ENCODE results near the gene INTS11. TPM values are rescaled to one million over a fixed set of nuclear protein-coding genes. Genes with fewer than 3 reads are reported as not detected.

The INTS11 gene
- total RNA-seq, 2 donors from 2014 or later, result 108 to 131 TPM

GRCh38 chr1:1287288-1288110, 37.0 kb downstream of the INTS11 start:
- Mint-ChIP-seq H3K9me3 (peaks cover 0 to under 1% of the 10 kb centered on the region in 2 donors), H3K27me3 (ENCODE audit: low read depth) (no peaks in the 10 kb centered on the region), H3K27ac (no peak overlapping the region), H3K4me3 (no peak overlapping the region), H3K4me1 (ENCODE audit: low read depth) (peaks cover 16% of the 10 kb centered on the region), H3K36me3 (ENCODE audit: insufficient read depth in 2 of 2) (no peaks in the 10 kb centered on the region)
- ATAC-seq (replicated peaks in 1 of 2), result no peak
- no peak for DNase-seq

- no peak for DNase-seq
- no peak for ATAC-seq (replicated peaks in 1 of 2)
- Mint-ChIP-seq H3K36me3 (ENCODE audit: insufficient read depth in 2 of 2) (no peaks in the 10 kb centered on the region), H3K4me1 (ENCODE audit: low read depth) (peaks cover 12% of the 10 kb centered on the region), H3K9me3 (peaks cover 0 to 2% of the 10 kb centered on the region in 2 donors), H3K27ac (no peak overlapping the region), H3K4me3 (no peak overlapping the region), H3K27me3 (ENCODE audit: low read depth) (no peaks in the 10 kb centered on the region)
Measured at GRCh38 chr1:1286313-1287261, 37.9 kb downstream of the INTS11 start.

DNA sequence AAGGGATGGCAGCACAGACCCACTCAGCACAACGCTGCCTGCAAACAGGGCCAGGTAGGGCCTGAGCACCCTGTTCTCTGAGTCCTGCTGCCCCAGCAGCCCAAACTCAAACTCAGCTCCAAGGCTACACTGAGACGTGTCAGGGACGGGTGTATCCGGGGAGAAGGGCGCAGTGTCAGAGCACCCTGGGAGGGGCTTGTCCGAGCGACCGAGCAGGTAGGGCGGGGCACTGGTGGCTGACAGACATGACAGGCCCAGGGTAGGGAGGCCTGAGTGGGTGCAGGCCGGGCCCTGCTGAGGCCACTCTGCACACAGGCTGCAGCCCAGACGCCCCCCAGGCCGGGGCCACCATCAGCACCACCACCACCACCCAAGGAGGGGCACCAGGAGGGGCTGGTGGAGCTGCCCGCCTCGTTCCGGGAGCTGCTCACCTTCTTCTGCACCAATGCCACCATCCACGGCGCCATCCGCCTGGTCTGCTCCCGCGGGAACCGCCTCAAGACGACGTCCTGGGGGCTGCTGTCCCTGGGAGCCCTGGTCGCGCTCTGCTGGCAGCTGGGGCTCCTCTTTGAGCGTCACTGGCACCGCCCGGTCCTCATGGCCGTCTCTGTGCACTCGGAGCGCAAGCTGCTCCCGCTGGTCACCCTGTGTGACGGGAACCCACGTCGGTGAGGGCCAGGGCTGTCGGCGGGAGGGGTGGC, 38.7 kb downstream of the INTS11 start:
- Mint-ChIP-seq H3K36me3 (ENCODE audit: insufficient read depth in 2 of 2) (no peaks in the 10 kb centered on the region), H3K9me3 (peaks cover 0 to 2% of the 10 kb centered on the region in 2 donors), H3K4me3 (no peak overlapping the region), H3K27ac (no peak overlapping the region), H3K27me3 (ENCODE audit: low read depth) (no peaks in the 10 kb centered on the region), H3K4me1 (ENCODE audit: low read depth) (peaks cover 12% of the 10 kb centered on the region)
- no peak for ATAC-seq (replicated peaks in 1 of 2)
- DNase-seq, result no peak

GRCh38 chr1:1285102-1285571, 39.3 kb downstream of the INTS11 start:
- Mint-ChIP-seq H3K9me3 (peaks cover 0 to 2% of the 10 kb centered on the region in 2 donors), H3K4me3 (no peak overlapping the region), H3K27ac (no peak overlapping the region), H3K27me3 (ENCODE audit: low read depth) (no peaks in the 10 kb centered on the region), H3K4me1 (ENCODE audit: low read depth) (peaks cover 12% of the 10 kb centered on the region), H3K36me3 (ENCODE audit: insufficient read depth in 2 of 2) (no peaks in the 10 kb centered on the region)
- DNase-seq (no peak), ATAC-seq (replicated peaks in 1 of 2) (no peak)

- H3K4me3 Mint-ChIP-seq, result no peak overlapping the region
- H3K27me3 Mint-ChIP-seq (ENCODE audit: low read depth), result no peaks in the 10 kb centered on the region
- H3K27ac Mint-ChIP-seq, result no peak overlapping the region
- peaks cover 12% of the 10 kb centered on the region for H3K4me1 Mint-ChIP-seq (ENCODE audit: low read depth)
- ATAC-seq (replicated peaks in 1 of 2) (no peak), DNase-seq (no peak)
- H3K9me3 Mint-ChIP-seq, result peaks cover 0 to 2% of the 10 kb centered on the region in 2 donors
- no peaks in the 10 kb centered on the region for H3K36me3 Mint-ChIP-seq (ENCODE audit: insufficient read depth in 2 of 2)
Measured at GRCh38 chr1:1284221-1285101, 40.0 kb downstream of the INTS11 start.

DNA sequence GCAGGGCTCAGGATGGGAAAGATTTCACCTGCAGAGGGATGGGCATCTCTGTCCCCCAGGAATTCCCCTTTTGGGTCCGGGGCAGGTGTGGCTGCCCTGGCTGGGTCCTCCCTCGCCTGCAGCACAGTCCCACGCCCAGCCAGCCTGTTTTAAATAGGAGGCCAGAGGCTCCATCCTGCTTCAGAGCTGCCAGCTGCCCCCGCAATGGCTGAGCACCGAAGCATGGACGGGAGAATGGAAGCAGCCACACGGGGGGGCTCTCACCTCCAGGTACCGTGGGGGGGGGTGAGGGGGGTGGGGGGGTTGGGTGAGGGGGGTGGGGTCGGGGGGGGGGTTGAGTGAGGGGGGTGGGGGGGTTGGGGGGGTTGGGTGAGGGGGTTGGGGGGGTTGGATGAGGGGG, 40.6 kb downstream of the INTS11 start:
- ATAC-seq (replicated peaks in 1 of 2), result no peak

GRCh38 chr1:1282998-1283397, 41.5 kb downstream of the INTS11 start:
- Mint-ChIP-seq H3K36me3 (ENCODE audit: insufficient read depth in 2 of 2) (no peaks in the 10 kb centered on the region), H3K9me3 (peaks cover 0 to 2% of the 10 kb centered on the region in 2 donors), H3K4me3 (no peak overlapping the region), H3K4me1 (ENCODE audit: low read depth) (peaks cover 12% of the 10 kb centered on the region), H3K27me3 (ENCODE audit: low read depth) (no peaks in the 10 kb centered on the region), H3K27ac (no peak overlapping the region)
- ATAC-seq (replicated peaks in 1 of 2) (peak; percentile 65 to 76), DNase-seq (peak; percentile 54 to 56)

More for the DNA sequence above, 40.6 kb downstream of the INTS11 start:
- DNase-seq, result no peak
- H3K27ac Mint-ChIP-seq, result no peak overlapping the region
- H3K4me1 Mint-ChIP-seq (ENCODE audit: low read depth), result peaks cover 12% of the 10 kb centered on the region
- no peaks in the 10 kb centered on the region for H3K36me3 Mint-ChIP-seq (ENCODE audit: insufficient read depth in 2 of 2)
- peaks cover 0 to 2% of the 10 kb centered on the region in 2 donors for H3K9me3 Mint-ChIP-seq
- no peaks in the 10 kb centered on the region for H3K27me3 Mint-ChIP-seq (ENCODE audit: low read depth)
- no peak overlapping the region for H3K4me3 Mint-ChIP-seq

DNA sequence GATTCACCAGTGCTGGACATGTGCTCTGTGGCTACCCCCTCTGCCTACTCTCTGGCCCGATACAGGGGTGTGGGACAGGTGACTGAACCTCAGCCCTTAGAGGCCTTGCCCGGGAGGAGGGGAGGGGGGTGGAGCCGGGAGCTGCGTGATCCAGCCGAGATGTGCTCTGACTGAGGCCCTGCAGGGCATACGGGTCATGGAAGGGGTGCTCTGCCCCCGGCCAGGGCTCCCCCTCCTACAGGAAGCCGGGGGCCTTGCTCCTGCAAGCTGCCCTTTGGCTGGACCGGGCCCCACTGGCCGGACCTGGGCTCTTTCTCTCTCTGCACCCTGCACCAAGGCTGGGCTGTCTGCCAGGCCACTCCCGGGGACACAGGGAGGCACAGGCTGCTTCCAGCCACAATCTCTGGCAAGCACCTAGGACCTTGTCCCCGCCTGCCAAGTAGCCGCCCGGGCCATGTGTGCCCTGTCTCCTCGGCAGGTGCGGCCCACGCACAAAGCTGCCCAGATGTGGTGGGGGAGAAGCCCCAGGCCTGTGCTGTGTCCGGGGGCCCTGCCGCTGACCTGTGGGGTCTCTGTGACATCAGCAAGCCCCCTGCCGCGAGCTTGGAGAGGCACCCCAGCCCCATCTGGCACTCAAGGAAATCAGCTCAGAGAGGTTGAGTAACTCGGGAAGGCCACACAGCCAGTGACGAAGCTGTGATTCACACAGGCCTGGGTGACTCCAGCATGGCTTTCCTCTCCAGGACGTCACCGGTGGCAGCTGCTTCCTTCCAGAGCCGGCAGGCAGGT, 42.7 kb downstream of the INTS11 start:
- no peak overlapping the region for H3K4me3 Mint-ChIP-seq
- no peak overlapping the region for H3K27ac Mint-ChIP-seq
- H3K4me1 Mint-ChIP-seq (ENCODE audit: low read depth), result peaks cover 12% of the 10 kb centered on the region
- no peaks in the 10 kb centered on the region for H3K36me3 Mint-ChIP-seq (ENCODE audit: insufficient read depth in 2 of 2)
- DNase-seq, result no peak
- no peaks in the 10 kb centered on the region for H3K27me3 Mint-ChIP-seq (ENCODE audit: low read depth)
- ATAC-seq (replicated peaks in 1 of 2), result peak; percentile 19 to 57
- H3K9me3 Mint-ChIP-seq, result peaks cover 0 to 2% of the 10 kb centered on the region in 2 donors

- H3K27ac Mint-ChIP-seq, result no peak overlapping the region
- no peaks in the 10 kb centered on the region for H3K27me3 Mint-ChIP-seq (ENCODE audit: low read depth)
Measured at GRCh38 chr1:1280782-1281481, 43.5 kb downstream of the INTS11 start.

DNA sequence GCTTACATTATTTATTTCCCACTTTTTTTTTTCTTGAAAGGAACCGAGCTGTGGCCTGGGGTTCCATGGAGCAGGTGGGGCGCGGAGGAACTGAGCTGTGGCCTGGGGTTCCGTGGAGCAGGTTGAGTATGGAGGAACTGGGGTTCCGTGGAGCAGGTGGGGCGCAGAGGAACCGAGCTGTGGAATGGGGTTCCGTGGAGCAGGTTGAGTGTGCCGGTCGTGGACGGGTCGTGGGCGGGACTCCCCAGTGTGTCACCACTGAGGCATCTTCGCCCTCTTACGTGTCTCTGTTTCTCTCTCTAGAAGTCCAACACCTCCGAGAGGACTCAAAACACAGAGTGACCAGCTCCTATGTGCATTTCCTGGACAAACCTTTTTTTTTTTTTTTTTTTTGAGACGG, 45.4 kb downstream of the INTS11 start:
- DNase-seq (no peak), ATAC-seq (replicated peaks in 1 of 2) (no peak)
- Mint-ChIP-seq H3K36me3 (ENCODE audit: insufficient read depth in 2 of 2) (no peaks in the 10 kb centered on the region), H3K27me3 (ENCODE audit: low read depth) (no peaks in the 10 kb centered on the region), H3K4me3 (no peak overlapping the region), H3K27ac (no peak overlapping the region), H3K4me1 (ENCODE audit: low read depth) (peaks cover 17% of the 10 kb centered on the region), H3K9me3 (peaks cover 0 to 2% of the 10 kb centered on the region in 2 donors)

More at GRCh38 chr1:1280782-1281481, 43.5 kb downstream of the INTS11 start:
- ATAC-seq (replicated peaks in 1 of 2) (no peak), DNase-seq (no peak)
- H3K36me3 Mint-ChIP-seq (ENCODE audit: insufficient read depth in 2 of 2), result no peaks in the 10 kb centered on the region
- no peak overlapping the region for H3K4me3 Mint-ChIP-seq
- H3K9me3 Mint-ChIP-seq, result peaks cover 0 to 2% of the 10 kb centered on the region in 2 donors
- peaks cover 12% of the 10 kb centered on the region for H3K4me1 Mint-ChIP-seq (ENCODE audit: low read depth)

GRCh38 chr1:1278620-1279019, 45.8 kb downstream of the INTS11 start:
- Mint-ChIP-seq H3K27me3 (ENCODE audit: low read depth) (no peaks in the 10 kb centered on the region), H3K4me1 (ENCODE audit: low read depth) (peaks cover 16% of the 10 kb centered on the region), H3K4me3 (no peak overlapping the region), H3K9me3 (peaks cover 0 to 2% of the 10 kb centered on the region in 2 donors), H3K27ac (no peak overlapping the region), H3K36me3 (ENCODE audit: insufficient read depth in 2 of 2) (no peaks in the 10 kb centered on the region)
- ATAC-seq (replicated peaks in 1 of 2) (no peak), DNase-seq (no peak)
